Activated CD4-positive, alpha-beta T cell treated with anti-CD3 and anti-CD28 coated beads, Interleukin-2, amount 10 ng/mL, durations not matched to agents 7 days and 5 days (primary cell): Measurements from ENCODE around the gene SLC25A25. TPM values are rescaled to one million over a fixed set of nuclear protein-coding genes. Genes with fewer than 3 reads are reported as not detected.
"Not testable (repeated sequence)": the region's sequence is repeated elsewhere in the genome, so short reads cannot be mapped to it uniquely, and the experiment has no call there.

Experiments used
- CTCF ChIA-PET: fragments of 350-600 bp; sonication (Branson Sonifier 250); formaldehyde crosslinking; loops from one replicate; lab custom pipeline; 2021; ENCODE audit warnings: antibody characterized with exemption; lab: Charles Lee
- POLR2A ChIA-PET: fragments of 350-600 bp; sonication (Branson Sonifier 250); formaldehyde crosslinking; loops from one replicate; lab custom pipeline; 2021; ENCODE audit warnings: antibody characterized with exemption; lab: Charles Lee
- DNase-seq: peaks from one replicate; pipeline ENCODE4 v3.0.0-alpha.2; 2020
- H3K27ac Mint-ChIP-seq: one replicate; pipeline ENCODE4 v1.8.0; 2021; ENCODE audit warnings: mild to moderate bottlenecking, moderate library complexity, mixed read lengths
- H3K27me3 Mint-ChIP-seq: one replicate; pipeline ENCODE4 v1.8.0; 2021; ENCODE audit warnings: mixed read lengths
- H3K36me3 Mint-ChIP-seq: one replicate; pipeline ENCODE4 v1.8.0; 2021; ENCODE audit warnings: low read depth, mixed read lengths
- H3K4me1 Mint-ChIP-seq: one replicate; pipeline ENCODE4 v1.8.0; 2021; ENCODE audit warnings: mixed read lengths
- H3K4me3 Mint-ChIP-seq: one replicate; pipeline ENCODE4 v1.8.0; 2021; ENCODE audit warnings: mild to moderate bottlenecking, moderate library complexity, mixed read lengths
- H3K9me3 Mint-ChIP-seq: one replicate; pipeline ENCODE4 v1.8.0; 2021; ENCODE audit warnings: mixed read lengths
- total RNA-seq, 2 experiments: library from RNA; stranded (reverse); gene quantifications; one replicate each; pipeline ENCODE4 v1.2.3, GENCODE V29; 2021

The SLC25A25 gene
- total RNA-seq, 2 experiments from 2014 or later = 14.6 to 18.4 TPM

- ChIA-PET POLR2A (interaction anchor here (0.6 to 1.3 kb wide), 3 partner anchors 20 to 128 kb away, joined by 3 to 4 read pairs (median 3); no protein-coding TSS in a partner anchor), CTCF (interaction anchor here (0.6 to 2.6 kb wide), 12 partner anchors 8 to 123 kb away, joined by 3 to 7 read pairs (median 3); no protein-coding TSS in a partner anchor)
- H3K4me1 Mint-ChIP-seq = peaks cover 61% of the 10 kb centered on the region
- H3K36me3 Mint-ChIP-seq = peaks cover 39% of the 10 kb centered on the region
- H3K9me3 Mint-ChIP-seq = no peaks in the 10 kb centered on the region
- peak within 1 kb of the TSS; percentile 78 for H3K27ac Mint-ChIP-seq
- H3K27me3 Mint-ChIP-seq = no peaks in the 10 kb centered on the region
- H3K4me3 Mint-ChIP-seq = peak within 1 kb of the TSS; percentile 97
- DNase-seq = peak; percentile 97
These were observed 1.1 kb upstream of the SLC25A25 start, which contains the start of gene NAIF1 for GRCh38 chr9:128066713-128067644. NAIF1 (minus strand) TSS chr9:128067320; CDS start chr9:128067101, 219 bp downstream.

GRCh38 chr9:128068386-128069205 is 564 bp downstream of the SLC25A25 start:
- Mint-ChIP-seq H3K27me3 (no peaks in the 10 kb centered on the region), H3K9me3 (no peaks in the 10 kb centered on the region), H3K4me3 (peak overlapping the region; percentile 97), H3K36me3 (peaks cover 35% of the 10 kb centered on the region), H3K4me1 (peaks cover 61% of the 10 kb centered on the region), H3K27ac (peak overlapping the region; percentile 88)
- no peak for DNase-seq
- ChIA-PET CTCF (interaction anchor here (0.6 to 2.1 kb wide), 5 partner anchors 13 to 88 kb away, joined by 3 to 6 read pairs (median 3); partner anchors contain the start of gene EEIG1), POLR2A (interaction anchor here (0.5 kb wide), 1 partner anchor 616 kb away, joined by 3 read pairs; no protein-coding TSS in a partner anchor)

DNA sequence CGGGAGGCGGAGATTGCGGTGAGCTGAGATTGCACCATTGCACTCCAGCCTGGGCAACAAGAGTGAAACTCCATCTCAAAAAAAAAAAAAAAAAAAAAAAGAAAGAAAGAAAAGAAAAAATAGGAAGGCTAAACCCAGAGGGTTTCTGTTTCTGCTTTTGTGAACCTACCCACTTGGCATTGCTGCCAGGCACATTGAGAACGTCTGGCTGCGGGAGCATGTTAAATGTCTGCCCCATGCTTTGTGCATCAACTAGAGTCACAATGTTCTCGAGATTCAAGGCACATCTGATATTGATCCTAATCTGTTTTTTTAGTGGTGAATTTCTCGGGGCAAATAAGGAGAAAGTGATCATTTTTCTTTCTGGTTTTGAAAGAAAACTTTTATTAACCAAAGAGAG is 2.8 kb downstream of the SLC25A25 start:
- Mint-ChIP-seq H3K27me3 (no peaks in the 10 kb centered on the region), H3K9me3 (no peaks in the 10 kb centered on the region), H3K36me3 (peaks cover 29% of the 10 kb centered on the region), H3K4me1 (peaks cover 49% of the 10 kb centered on the region), H3K27ac (peak overlapping the region; percentile 72), H3K4me3 (peak overlapping the region; percentile 97)
- ChIA-PET POLR2A (no interaction called here), CTCF (interaction anchor here (2.7 kb wide), 1 partner anchor 47 kb away, joined by 13 read pairs; no protein-coding TSS in a partner anchor)
- DNase-seq = no peak

DNA sequence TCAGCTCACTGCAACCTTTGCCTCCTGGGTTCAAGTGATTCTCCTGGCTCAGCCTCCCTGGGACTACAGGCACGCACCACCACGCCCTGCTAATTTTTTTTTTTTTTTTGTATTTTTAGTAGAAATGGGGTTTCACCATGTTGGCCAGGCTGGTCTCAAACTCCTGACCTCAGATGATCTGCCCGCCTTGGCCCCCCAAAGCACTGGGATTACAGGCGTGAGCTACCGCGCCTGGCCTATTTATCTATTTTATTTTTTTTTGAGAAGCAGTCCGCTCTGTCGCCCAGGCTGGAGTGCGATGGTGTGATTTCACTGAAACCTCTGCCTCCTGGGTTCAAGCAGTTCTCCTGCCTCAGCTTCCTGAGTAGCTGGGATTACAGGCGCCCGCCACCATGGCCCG is 3.4 kb downstream of the SLC25A25 start:
- CTCF ChIA-PET = interaction anchor here (0.6 to 2.7 kb wide), 5 partner anchors 36 to 662 kb away, joined by 3 to 13 read pairs (median 3); no protein-coding TSS in a partner anchor
- Mint-ChIP-seq H3K27ac (peak overlapping the region; percentile 89), H3K4me1 (peaks cover 45% of the 10 kb centered on the region), H3K36me3 (peaks cover 27% of the 10 kb centered on the region), H3K4me3 (peak overlapping the region; percentile 73)
- POLR2A ChIA-PET = interaction anchor here (1.3 kb wide), 1 partner anchor 23 kb away, joined by 3 read pairs; no protein-coding TSS in a partner anchor
- H3K9me3 Mint-ChIP-seq, H3K27me3 Mint-ChIP-seq, DNase-seq: not testable (repeated sequence)

DNA sequence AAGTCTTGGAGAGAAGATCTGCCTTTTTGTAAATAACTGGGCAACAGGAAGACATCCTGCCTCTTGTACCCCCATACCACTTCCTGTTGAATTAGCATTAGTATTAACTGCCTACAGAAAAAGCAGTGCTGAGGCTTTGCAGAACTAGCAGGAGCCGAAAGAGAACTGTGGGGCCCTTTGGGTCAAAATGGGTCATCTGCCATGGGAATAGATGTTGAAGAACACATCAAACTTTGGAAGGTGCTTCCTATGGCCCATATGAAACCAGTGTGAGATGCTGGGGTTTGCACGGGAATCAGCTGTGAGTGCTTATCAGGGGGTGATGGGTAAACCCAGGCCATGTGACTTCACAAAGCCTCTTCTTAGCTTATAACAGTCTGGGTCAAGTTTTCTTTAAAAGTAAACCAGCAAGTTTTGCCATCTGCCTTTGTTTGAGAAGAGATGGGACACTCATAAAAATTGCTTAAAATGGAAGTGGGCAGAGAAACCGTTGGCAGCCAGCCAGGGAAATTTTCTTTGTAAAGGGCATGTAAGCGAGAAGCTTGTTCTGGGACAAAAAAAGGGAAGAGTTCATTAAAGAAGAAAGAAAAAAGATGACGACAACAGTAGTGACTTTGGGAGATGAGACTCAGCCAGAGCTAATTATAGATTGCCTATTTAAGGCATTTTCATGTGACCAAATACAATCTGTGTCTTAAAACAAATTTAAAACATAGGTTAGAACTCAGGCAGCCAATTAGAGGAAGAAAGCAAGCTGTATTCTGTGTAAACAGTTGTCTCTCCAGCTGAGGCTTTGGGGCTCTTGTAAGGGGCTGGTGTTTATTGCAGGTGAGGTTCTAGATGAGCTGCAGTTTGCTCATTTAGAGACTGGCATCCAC is 4.4 kb downstream of the SLC25A25 start:
- H3K4me1 Mint-ChIP-seq = peaks cover 52% of the 10 kb centered on the region
- H3K27ac Mint-ChIP-seq = peak overlapping the region; percentile 89
- peaks cover 31% of the 10 kb centered on the region for H3K36me3 Mint-ChIP-seq
- peak; percentile 43 for DNase-seq
- POLR2A ChIA-PET = interaction anchor here (1.3 kb wide), 1 partner anchor 22 kb away, joined by 3 read pairs; no protein-coding TSS in a partner anchor
- CTCF ChIA-PET = interaction anchor here (0.6 to 2.7 kb wide), 12 partner anchors 15 to 661 kb away, joined by 3 to 13 read pairs (median 4); partner anchors contain the start of gene TOR2A
- H3K4me3 Mint-ChIP-seq = peak overlapping the region; percentile 73
- no peaks in the 10 kb centered on the region for H3K27me3 Mint-ChIP-seq
- H3K9me3 Mint-ChIP-seq = no peaks in the 10 kb centered on the region

DNA sequence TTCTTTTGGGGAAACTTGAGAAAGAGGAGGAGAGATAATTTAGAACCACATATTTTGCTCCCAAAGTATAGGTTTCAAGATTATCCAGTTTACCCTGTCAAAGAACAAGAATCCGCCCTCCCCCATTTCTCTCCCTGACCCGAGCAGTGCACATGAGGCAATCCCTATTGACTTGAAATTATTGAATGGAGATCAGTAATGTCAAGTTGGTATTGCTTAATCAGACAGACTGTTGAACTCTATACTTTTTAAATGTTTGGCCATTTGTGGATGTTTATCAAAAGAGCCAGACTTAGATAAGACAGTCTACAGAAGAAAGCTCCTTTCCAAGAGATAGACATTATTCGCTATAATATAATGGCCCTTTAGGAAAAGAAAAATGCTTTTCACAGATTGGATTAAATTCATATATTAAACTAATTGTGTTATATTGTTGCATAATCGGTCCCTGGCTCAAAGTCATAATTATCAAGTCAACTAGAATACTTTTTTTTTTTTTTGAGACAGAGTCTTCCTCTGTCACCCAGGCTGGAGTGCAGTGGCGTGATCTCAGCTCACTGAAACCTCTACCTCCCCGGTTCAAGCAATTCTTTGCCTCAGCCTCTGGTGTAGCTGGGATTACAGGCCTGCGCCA is 5.3 kb downstream of the SLC25A25 start:
- DNase-seq = no peak
- Mint-ChIP-seq H3K4me3 (peak overlapping the region; percentile 13), H3K27ac (peak overlapping the region; percentile 76), H3K36me3 (peaks cover 36% of the 10 kb centered on the region), H3K27me3 (no peaks in the 10 kb centered on the region), H3K4me1 (peaks cover 62% of the 10 kb centered on the region), H3K9me3 (no peaks in the 10 kb centered on the region)
- CTCF ChIA-PET = interaction anchor here (1.0 to 2.7 kb wide), 5 partner anchors 16 to 338 kb away, joined by 3 to 13 read pairs (median 4); partner anchors contain the start of gene TOR2A
- POLR2A ChIA-PET = interaction anchor here (0.6 kb wide), 1 partner anchor 220 kb away, joined by 3 read pairs; no protein-coding TSS in a partner anchor

GRCh38 chr9:128077847-128078503 is 9.9 kb downstream of the SLC25A25 start:
- Mint-ChIP-seq H3K27ac (peak overlapping the region; percentile 22), H3K36me3 (peaks cover 25% of the 10 kb centered on the region), H3K4me3 (no peak overlapping the region), H3K4me1 (peaks cover 55% of the 10 kb centered on the region), H3K9me3 (no peaks in the 10 kb centered on the region), H3K27me3 (no peaks in the 10 kb centered on the region)
- POLR2A ChIA-PET = interaction anchor here (0.6 kb wide), 1 partner anchor 1004 kb away, joined by 4 read pairs; no protein-coding TSS in a partner anchor
- CTCF ChIA-PET = interaction anchor here (0.6 to 1.3 kb wide), 4 partner anchors 9 to 222 kb away, joined by 3 to 4 read pairs (median 4); no protein-coding TSS in a partner anchor
- no peak for DNase-seq

GRCh38 chr9:128078504-128079434 is 10.7 kb downstream of the SLC25A25 start:
- POLR2A ChIA-PET = interaction anchor here (0.6 kb wide), 1 partner anchor 1003 kb away, joined by 4 read pairs; no protein-coding TSS in a partner anchor

DNA sequence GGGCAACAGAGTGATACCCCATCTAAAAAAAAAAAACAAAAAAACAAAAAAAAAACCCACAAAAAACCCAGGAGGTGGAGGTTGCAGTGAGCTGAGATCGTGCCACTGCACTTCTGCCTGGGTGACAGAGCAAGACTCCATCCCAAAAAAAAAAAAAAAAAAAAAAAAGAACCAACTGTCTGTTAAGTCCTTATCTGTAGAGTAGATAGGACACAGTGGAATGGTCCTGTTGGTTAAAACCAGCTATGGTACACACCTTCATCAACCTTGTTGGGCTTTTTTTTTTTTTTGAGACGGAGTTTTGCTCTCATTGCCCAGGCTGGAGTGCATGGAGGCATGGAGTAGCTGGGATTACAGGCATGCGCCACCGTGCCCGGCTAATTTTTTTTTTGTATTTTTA is 12.2 kb downstream of the SLC25A25 start:
- DNase-seq = no peak
- no peaks in the 10 kb centered on the region for H3K9me3 Mint-ChIP-seq
- H3K4me1 Mint-ChIP-seq = peaks cover 49% of the 10 kb centered on the region
- CTCF ChIA-PET = interaction anchor here (0.6 to 1.4 kb wide), 2 partner anchors 13 to 775 kb away, joined by 3 to 4 read pairs; no protein-coding TSS in a partner anchor
- no peak overlapping the region for H3K4me3 Mint-ChIP-seq
- H3K27me3 Mint-ChIP-seq = no peaks in the 10 kb centered on the region
- peaks cover 22% of the 10 kb centered on the region for H3K36me3 Mint-ChIP-seq
- no peak overlapping the region for H3K27ac Mint-ChIP-seq
- POLR2A ChIA-PET = no interaction called here

More at GRCh38 chr9:128078504-128079434, 10.7 kb downstream of the SLC25A25 start:
- Mint-ChIP-seq H3K27me3 (no peaks in the 10 kb centered on the region), H3K9me3 (no peaks in the 10 kb centered on the region), H3K4me1 (peaks cover 49% of the 10 kb centered on the region), H3K4me3 (no peak overlapping the region), H3K36me3 (peaks cover 22% of the 10 kb centered on the region), H3K27ac (peak overlapping the region; percentile 22)
- no peak for DNase-seq
- CTCF ChIA-PET = interaction anchor here (0.6 to 1.3 kb wide), 10 partner anchors 8 to 223 kb away, joined by 3 to 4 read pairs (median 4); partner anchors contain the start of gene NAIF1
